Mammary epithelial cell (primary cell): ENCODE data around the gene PLAC9.

Experiments used
- EZH2 ChIP-seq: IDR thresholded peaks from 2 replicates; pipeline ENCODE4 v1.6.1; 2012; ENCODE audit warnings: low read length, inconsistent platforms, borderline replicate concordance
- TF ChIP-seq, protein P1 (sequence below), 2 donors: IDR thresholded peaks in 1 of 2; conservative IDR thresholded peaks in 1 of 2; 2 replicates each; pipeline ENCODE4 v1.5.1; 2011 to 2012; ENCODE audit warnings: inconsistent platforms in 2 of 2, low read length in 2 of 2, mild to moderate bottlenecking in 2 of 2, control low read depth in 1 of 2, low read depth in 1 of 2; ENCODE audit not compliant: insufficient read depth in 1 of 2; ENCODE audit errors: extremely low read depth in 1 of 2

DNA sequence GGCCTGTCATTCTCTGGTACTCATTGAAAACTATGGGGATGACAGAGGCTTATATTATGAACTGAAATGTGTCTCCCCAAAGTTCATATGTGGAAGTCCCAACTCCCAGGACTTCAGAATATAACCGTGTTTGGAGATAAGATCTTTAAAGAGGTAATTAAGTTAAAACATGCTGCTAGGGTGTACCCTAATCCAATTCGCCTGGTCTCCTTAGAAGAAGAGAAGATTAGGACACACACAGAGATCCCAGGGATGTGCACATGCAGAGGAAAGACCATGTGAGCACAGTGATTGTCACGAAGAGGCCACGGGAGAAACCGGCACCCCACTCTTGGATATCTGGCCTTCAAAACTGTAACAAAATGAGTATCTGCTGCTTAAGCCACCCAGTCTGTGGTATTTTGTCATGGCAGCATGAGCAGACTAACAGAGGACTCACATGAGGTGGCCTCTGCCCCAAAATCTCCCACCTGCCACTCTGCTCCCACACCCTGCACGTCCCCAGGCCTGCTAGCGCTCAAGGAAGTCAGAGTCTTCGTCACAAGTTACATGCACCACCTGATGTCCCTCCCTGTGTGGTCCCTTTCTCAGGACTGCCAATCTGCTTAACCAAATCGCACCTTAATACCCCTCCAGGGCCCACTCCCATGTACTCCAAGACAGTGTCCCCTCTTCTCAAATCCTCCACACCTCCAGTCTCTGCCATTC, 26.8 kb downstream of the PLAC9 start:
- TF ChIP-seq, protein P1, sequence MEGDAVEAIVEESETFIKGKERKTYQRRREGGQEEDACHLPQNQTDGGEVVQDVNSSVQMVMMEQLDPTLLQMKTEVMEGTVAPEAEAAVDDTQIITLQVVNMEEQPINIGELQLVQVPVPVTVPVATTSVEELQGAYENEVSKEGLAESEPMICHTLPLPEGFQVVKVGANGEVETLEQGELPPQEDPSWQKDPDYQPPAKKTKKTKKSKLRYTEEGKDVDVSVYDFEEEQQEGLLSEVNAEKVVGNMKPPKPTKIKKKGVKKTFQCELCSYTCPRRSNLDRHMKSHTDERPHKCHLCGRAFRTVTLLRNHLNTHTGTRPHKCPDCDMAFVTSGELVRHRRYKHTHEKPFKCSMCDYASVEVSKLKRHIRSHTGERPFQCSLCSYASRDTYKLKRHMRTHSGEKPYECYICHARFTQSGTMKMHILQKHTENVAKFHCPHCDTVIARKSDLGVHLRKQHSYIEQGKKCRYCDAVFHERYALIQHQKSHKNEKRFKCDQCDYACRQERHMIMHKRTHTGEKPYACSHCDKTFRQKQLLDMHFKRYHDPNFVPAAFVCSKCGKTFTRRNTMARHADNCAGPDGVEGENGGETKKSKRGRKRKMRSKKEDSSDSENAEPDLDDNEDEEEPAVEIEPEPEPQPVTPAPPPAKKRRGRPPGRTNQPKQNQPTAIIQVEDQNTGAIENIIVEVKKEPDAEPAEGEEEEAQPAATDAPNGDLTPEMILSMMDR (conservative IDR thresholded peaks at IDR 0.05 in 1 of 2, IDR thresholded peaks at IDR 0.05 in 1 of 2; ENCODE audit: extremely low read depth in 1 of 2, insufficient read depth in 1 of 2, low read depth in 1 of 2, low read length in 2 of 2): no peak
- TF ChIP-seq EZH2: no peak
